ENCODE measurements around the gene SH3GL2.

The SH3GL2 gene

GRCh38 chr9:17574342-17574741 is 4.5 kb upstream of the SH3GL2 start:
- no peaks in the 10 kb centered on the region for H3K36me3 ChIP-seq (ENCODE audit: control insufficient read depth in 2 of 2, insufficient read depth in 2 of 2, low read length in 2 of 2)
- H3K4me3 ChIP-seq (ENCODE audit: low read length in 2 of 2), result no peak overlapping the region
- no peaks in the 10 kb centered on the region for H3K9me3 ChIP-seq (ENCODE audit: control insufficient read depth in 2 of 2, low read length in 2 of 2)
- no peak overlapping the region for H3K27ac ChIP-seq (ENCODE audit: low read depth in 2 of 2, low read length in 2 of 2)
- peaks cover 14 to 15% of the 10 kb centered on the region in 2 donors for H3K27me3 ChIP-seq (ENCODE audit: control insufficient read depth in 2 of 2, insufficient read depth in 2 of 2, low read length in 2 of 2)
- no peak overlapping the region for H3K9ac ChIP-seq (ENCODE audit: low read depth in 1 of 2, low read length in 2 of 2)
- H3K4me1 ChIP-seq (ENCODE audit: control insufficient read depth in 2 of 2, insufficient read depth in 2 of 2, low read length in 2 of 2), result peaks cover 0 to 4% of the 10 kb centered on the region in 2 donors

DNA sequence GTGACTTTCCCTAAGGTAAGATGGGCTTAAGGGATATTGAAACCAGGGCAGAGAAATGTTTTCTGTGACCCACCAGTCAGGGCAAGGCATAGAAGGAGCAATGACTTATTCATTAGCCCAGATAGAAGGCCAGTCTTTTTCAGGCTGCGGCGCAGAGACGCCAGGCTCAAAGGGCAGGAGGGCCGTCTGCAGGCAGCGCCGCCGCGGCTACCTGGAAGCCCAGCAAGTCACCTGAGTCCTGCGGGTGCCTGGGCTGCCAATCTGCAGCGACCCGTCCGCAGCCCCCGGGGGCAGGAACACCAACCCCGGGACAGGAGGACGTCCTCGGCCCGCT is 322 bp upstream of the SH3GL2 start:
- H3K4me1 ChIP-seq (ENCODE audit: control insufficient read depth in 2 of 2, insufficient read depth in 2 of 2, low read length in 2 of 2), result peaks cover 0 to 6% of the 10 kb centered on the region in 2 donors
- peak overlapping the region; percentile 19 to 44 for H3K4me3 ChIP-seq (ENCODE audit: low read length in 2 of 2)
- no peaks in the 10 kb centered on the region for H3K9me3 ChIP-seq (ENCODE audit: control insufficient read depth in 2 of 2, low read length in 2 of 2)
- H3K36me3 ChIP-seq (ENCODE audit: control insufficient read depth in 2 of 2, insufficient read depth in 2 of 2, low read length in 2 of 2), result no peaks in the 10 kb centered on the region
- no peak overlapping the region for H3K9ac ChIP-seq (ENCODE audit: low read depth in 1 of 2, low read length in 2 of 2)
- no peak overlapping the region for H3K27ac ChIP-seq (ENCODE audit: low read depth in 2 of 2, low read length in 2 of 2)
- H3K27me3 ChIP-seq (ENCODE audit: control insufficient read depth in 2 of 2, insufficient read depth in 2 of 2, low read length in 2 of 2), result peaks cover 14 to 15% of the 10 kb centered on the region in 2 donors

GRCh38 chr9:17580119-17580518 is 1.3 kb downstream of the SH3GL2 start:
- no peak overlapping the region for H3K9ac ChIP-seq (ENCODE audit: low read depth in 1 of 2, low read length in 2 of 2)
- peaks cover 0 to 6% of the 10 kb centered on the region in 2 donors for H3K4me1 ChIP-seq (ENCODE audit: control insufficient read depth in 2 of 2, insufficient read depth in 2 of 2, low read length in 2 of 2)
- peaks cover 14 to 15% of the 10 kb centered on the region in 2 donors for H3K27me3 ChIP-seq (ENCODE audit: control insufficient read depth in 2 of 2, insufficient read depth in 2 of 2, low read length in 2 of 2)
- no peak overlapping the region for H3K4me3 ChIP-seq (ENCODE audit: low read length in 2 of 2)
- H3K27ac ChIP-seq (ENCODE audit: low read depth in 2 of 2, low read length in 2 of 2), result no peak overlapping the region
- H3K36me3 ChIP-seq (ENCODE audit: control insufficient read depth in 2 of 2, insufficient read depth in 2 of 2, low read length in 2 of 2), result no peaks in the 10 kb centered on the region
- H3K9me3 ChIP-seq (ENCODE audit: control insufficient read depth in 2 of 2, low read length in 2 of 2), result no peaks in the 10 kb centered on the region

DNA sequence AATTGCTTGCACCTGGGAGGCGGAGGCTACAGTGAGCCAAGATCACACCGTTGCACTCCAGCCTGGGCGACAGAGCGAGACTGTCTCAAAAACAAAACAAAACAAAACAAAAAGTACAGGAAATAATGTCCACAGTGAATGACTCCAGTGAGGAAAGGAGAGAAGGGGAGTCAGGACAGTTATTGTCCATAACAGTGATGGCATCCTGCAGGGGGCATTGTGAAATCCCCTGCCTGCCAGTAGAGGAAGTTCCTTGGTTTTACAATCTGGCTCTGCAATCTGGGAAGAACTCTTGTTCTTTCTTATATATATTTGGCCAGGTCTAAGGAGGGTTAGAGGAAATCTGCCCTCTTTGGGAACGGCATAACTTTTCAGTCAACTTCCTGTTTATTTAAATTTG is 8.2 kb downstream of the SH3GL2 start:
- Histone ChIP-seq H3K4me1 (ENCODE audit: control insufficient read depth in 2 of 2, insufficient read depth in 2 of 2, low read length in 2 of 2) (no peaks in the 10 kb centered on the region), H3K27me3 (ENCODE audit: control insufficient read depth in 2 of 2, insufficient read depth in 2 of 2, low read length in 2 of 2) (no peaks in the 10 kb centered on the region), H3K27ac (ENCODE audit: low read depth in 2 of 2, low read length in 2 of 2) (no peak overlapping the region), H3K9ac (ENCODE audit: low read depth in 1 of 2, low read length in 2 of 2) (no peak overlapping the region), H3K9me3 (ENCODE audit: control insufficient read depth in 2 of 2, low read length in 2 of 2) (no peaks in the 10 kb centered on the region), H3K4me3 (ENCODE audit: low read length in 2 of 2) (no peak overlapping the region), H3K36me3 (ENCODE audit: control insufficient read depth in 2 of 2, insufficient read depth in 2 of 2, low read length in 2 of 2) (no peaks in the 10 kb centered on the region)

GRCh38 chr9:17588395-17588794 is 9.5 kb downstream of the SH3GL2 start:
- H3K9me3 ChIP-seq (ENCODE audit: control insufficient read depth in 2 of 2, low read length in 2 of 2), result no peaks in the 10 kb centered on the region
- no peaks in the 10 kb centered on the region for H3K36me3 ChIP-seq (ENCODE audit: control insufficient read depth in 2 of 2, insufficient read depth in 2 of 2, low read length in 2 of 2)
- no peaks in the 10 kb centered on the region for H3K27me3 ChIP-seq (ENCODE audit: control insufficient read depth in 2 of 2, insufficient read depth in 2 of 2, low read length in 2 of 2)

GRCh38 chr9:17588941-17589340 is 10.1 kb downstream of the SH3GL2 start:
- no peaks in the 10 kb centered on the region for H3K4me1 ChIP-seq (ENCODE audit: control insufficient read depth in 2 of 2, insufficient read depth in 2 of 2, low read length in 2 of 2)
- no peaks in the 10 kb centered on the region for H3K9me3 ChIP-seq (ENCODE audit: control insufficient read depth in 2 of 2, low read length in 2 of 2)
- H3K27me3 ChIP-seq (ENCODE audit: control insufficient read depth in 2 of 2, insufficient read depth in 2 of 2, low read length in 2 of 2), result no peaks in the 10 kb centered on the region
- no peaks in the 10 kb centered on the region for H3K36me3 ChIP-seq (ENCODE audit: control insufficient read depth in 2 of 2, insufficient read depth in 2 of 2, low read length in 2 of 2)
- H3K4me3 ChIP-seq (ENCODE audit: low read length in 2 of 2), result no peak overlapping the region
- H3K9ac ChIP-seq (ENCODE audit: low read depth in 1 of 2, low read length in 2 of 2), result no peak overlapping the region
- no peak overlapping the region for H3K27ac ChIP-seq (ENCODE audit: low read depth in 2 of 2, low read length in 2 of 2)

More at GRCh38 chr9:17588395-17588794, 9.5 kb downstream of the SH3GL2 start:
- Histone ChIP-seq H3K9ac (ENCODE audit: low read depth in 1 of 2, low read length in 2 of 2) (no peak overlapping the region), H3K27ac (ENCODE audit: low read depth in 2 of 2, low read length in 2 of 2) (no peak overlapping the region), H3K4me1 (ENCODE audit: control insufficient read depth in 2 of 2, insufficient read depth in 2 of 2, low read length in 2 of 2) (no peaks in the 10 kb centered on the region), H3K4me3 (ENCODE audit: low read length in 2 of 2) (no peak overlapping the region)

GRCh38 chr9:17589771-17590170 is 10.9 kb downstream of the SH3GL2 start:
- Histone ChIP-seq H3K36me3 (ENCODE audit: control insufficient read depth in 2 of 2, insufficient read depth in 2 of 2, low read length in 2 of 2) (no peaks in the 10 kb centered on the region), H3K27ac (ENCODE audit: low read depth in 2 of 2, low read length in 2 of 2) (no peak overlapping the region), H3K4me1 (ENCODE audit: control insufficient read depth in 2 of 2, insufficient read depth in 2 of 2, low read length in 2 of 2) (no peaks in the 10 kb centered on the region), H3K4me3 (ENCODE audit: low read length in 2 of 2) (no peak overlapping the region), H3K9me3 (ENCODE audit: control insufficient read depth in 2 of 2, low read length in 2 of 2) (no peaks in the 10 kb centered on the region), H3K9ac (ENCODE audit: low read depth in 1 of 2, low read length in 2 of 2) (no peak overlapping the region), H3K27me3 (ENCODE audit: control insufficient read depth in 2 of 2, insufficient read depth in 2 of 2, low read length in 2 of 2) (no peaks in the 10 kb centered on the region)

DNA sequence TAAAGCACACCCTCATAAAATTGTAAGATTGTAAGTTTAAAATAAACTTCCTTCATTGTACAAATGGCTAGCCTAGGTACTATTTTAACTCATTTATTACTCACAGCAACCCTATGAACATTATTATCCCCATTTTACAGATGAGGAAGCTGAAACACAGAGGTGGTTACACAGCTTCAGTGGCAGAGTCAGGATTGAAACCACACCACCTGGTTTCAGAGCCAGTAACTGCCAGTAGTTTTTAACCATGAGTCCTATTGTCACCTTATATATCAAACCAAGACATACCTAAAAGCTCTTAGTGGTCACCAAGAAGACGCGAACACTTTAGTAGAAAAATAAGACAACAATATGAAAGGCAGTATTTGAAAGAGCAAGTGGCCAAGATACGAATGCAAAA is 16.1 kb downstream of the SH3GL2 start:
- Histone ChIP-seq H3K27ac (ENCODE audit: low read depth in 2 of 2, low read length in 2 of 2) (no peak overlapping the region), H3K4me3 (ENCODE audit: low read length in 2 of 2) (no peak overlapping the region), H3K9ac (ENCODE audit: low read depth in 1 of 2, low read length in 2 of 2) (no peak overlapping the region), H3K27me3 (ENCODE audit: control insufficient read depth in 2 of 2, insufficient read depth in 2 of 2, low read length in 2 of 2) (no peaks in the 10 kb centered on the region), H3K9me3 (ENCODE audit: control insufficient read depth in 2 of 2, low read length in 2 of 2) (no peaks in the 10 kb centered on the region), H3K4me1 (ENCODE audit: control insufficient read depth in 2 of 2, insufficient read depth in 2 of 2, low read length in 2 of 2) (no peaks in the 10 kb centered on the region), H3K36me3 (ENCODE audit: control insufficient read depth in 2 of 2, insufficient read depth in 2 of 2, low read length in 2 of 2) (no peaks in the 10 kb centered on the region)

GRCh38 chr9:17597977-17598376 is 19.1 kb downstream of the SH3GL2 start:
- Histone ChIP-seq H3K9ac (ENCODE audit: low read depth in 1 of 2, low read length in 2 of 2) (no peak overlapping the region), H3K9me3 (ENCODE audit: control insufficient read depth in 2 of 2, low read length in 2 of 2) (no peaks in the 10 kb centered on the region), H3K36me3 (ENCODE audit: control insufficient read depth in 2 of 2, insufficient read depth in 2 of 2, low read length in 2 of 2) (no peaks in the 10 kb centered on the region), H3K27ac (ENCODE audit: low read depth in 2 of 2, low read length in 2 of 2) (no peak overlapping the region), H3K4me3 (ENCODE audit: low read length in 2 of 2) (no peak overlapping the region), H3K27me3 (ENCODE audit: control insufficient read depth in 2 of 2, insufficient read depth in 2 of 2, low read length in 2 of 2) (no peaks in the 10 kb centered on the region), H3K4me1 (ENCODE audit: control insufficient read depth in 2 of 2, insufficient read depth in 2 of 2, low read length in 2 of 2) (no peaks in the 10 kb centered on the region)

GRCh38 chr9:17600962-17601593 is 22.2 kb downstream of the SH3GL2 start:
- Histone ChIP-seq H3K9ac (ENCODE audit: low read depth in 1 of 2, low read length in 2 of 2) (no peak overlapping the region), H3K4me1 (ENCODE audit: control insufficient read depth in 2 of 2, insufficient read depth in 2 of 2, low read length in 2 of 2) (no peaks in the 10 kb centered on the region), H3K27ac (ENCODE audit: low read depth in 2 of 2, low read length in 2 of 2) (no peak overlapping the region), H3K4me3 (ENCODE audit: low read length in 2 of 2) (no peak overlapping the region), H3K27me3 (ENCODE audit: control insufficient read depth in 2 of 2, insufficient read depth in 2 of 2, low read length in 2 of 2) (no peaks in the 10 kb centered on the region), H3K36me3 (ENCODE audit: control insufficient read depth in 2 of 2, insufficient read depth in 2 of 2, low read length in 2 of 2) (no peaks in the 10 kb centered on the region), H3K9me3 (ENCODE audit: control insufficient read depth in 2 of 2, low read length in 2 of 2) (no peaks in the 10 kb centered on the region)

DNA sequence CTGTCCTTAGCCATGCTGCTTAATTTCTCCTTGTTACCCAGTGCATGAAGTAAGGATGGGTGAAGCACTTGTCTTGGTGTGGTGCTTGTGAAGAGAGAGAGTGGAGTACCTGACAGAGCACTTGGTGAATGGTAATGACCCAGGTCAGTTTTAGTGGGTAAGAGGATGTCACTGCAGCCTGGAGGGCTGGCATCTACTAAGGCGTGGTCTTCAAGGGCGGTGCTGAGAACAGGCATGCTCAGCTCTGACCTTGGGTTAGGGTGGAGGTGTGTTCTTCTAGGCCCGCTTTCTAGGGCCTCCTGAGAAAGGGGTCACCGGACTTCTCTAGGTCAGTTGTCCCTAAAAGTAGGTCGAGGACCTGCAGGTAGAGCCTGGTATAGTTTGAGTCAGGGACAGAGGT is 25.7 kb downstream of the SH3GL2 start:
- Histone ChIP-seq H3K4me1 (ENCODE audit: control insufficient read depth in 2 of 2, insufficient read depth in 2 of 2, low read length in 2 of 2) (no peaks in the 10 kb centered on the region), H3K9ac (ENCODE audit: low read depth in 1 of 2, low read length in 2 of 2) (no peak overlapping the region), H3K4me3 (ENCODE audit: low read length in 2 of 2) (no peak overlapping the region), H3K9me3 (ENCODE audit: control insufficient read depth in 2 of 2, low read length in 2 of 2) (no peaks in the 10 kb centered on the region), H3K36me3 (ENCODE audit: control insufficient read depth in 2 of 2, insufficient read depth in 2 of 2, low read length in 2 of 2) (no peaks in the 10 kb centered on the region), H3K27me3 (ENCODE audit: control insufficient read depth in 2 of 2, insufficient read depth in 2 of 2, low read length in 2 of 2) (no peaks in the 10 kb centered on the region), H3K27ac (ENCODE audit: low read depth in 2 of 2, low read length in 2 of 2) (no peak overlapping the region)

All from mucosa of rectum (tissue), 2 donors.